ENCODE results near the gene IDE.
"Not testable (repeated sequence)": the region's sequence is repeated elsewhere in the genome, so short reads cannot be mapped to it uniquely, and the experiment has no call there.

IDE gene

GRCh38 chr10:92438220-92438619, 135.7 kb downstream of the IDE start:
- Histone ChIP-seq H3K36me3 (ENCODE audit: insufficient read depth, low read length) (no peaks in the 10 kb centered on the region), H3K9ac (ENCODE audit: low read depth, low read length, poor library complexity, severe bottlenecking) (no peak overlapping the region), H3K9me2 (replicated peaks; ENCODE audit: low read depth, low read length) (no peaks in the 10 kb centered on the region), H3K4me3 (ENCODE audit: low read length, poor library complexity, severe bottlenecking) (no peak overlapping the region), H2AFZ (ENCODE audit: low read length) (no peak overlapping the region), H3K4me1 (ENCODE audit: insufficient read depth, low read length, poor library complexity, severe bottlenecking) (no peaks in the 10 kb centered on the region), H3K4me2 (ENCODE audit: low read depth, low read length, poor library complexity, severe bottlenecking) (no peak overlapping the region), H3F3A (ENCODE audit: low read depth) (no peaks in the 10 kb centered on the region), H3K79me2 (ENCODE audit: insufficient read depth, low read length) (no peaks in the 10 kb centered on the region), H3K9me3 (ENCODE audit: insufficient read depth, low read depth, low read length) (no peaks in the 10 kb centered on the region), H3K27me3 (ENCODE audit: insufficient read depth, low read length, poor library complexity, severe bottlenecking) (no peaks in the 10 kb centered on the region), H4K20me1 (ENCODE audit: insufficient read depth, low read length, poor library complexity, severe bottlenecking) (no peaks in the 10 kb centered on the region)
- no peak for TF ChIP-seq EZH2phosphoT487 (IDR thresholded peaks at IDR 0.05; ENCODE audit: borderline replicate concordance)
- TF ChIP-seq CTCF (conservative IDR thresholded peaks at IDR 0.05; ENCODE audit: low read length): no peak

- no peak overlapping the region for H3K4me3 ChIP-seq (ENCODE audit: low read length, poor library complexity, severe bottlenecking)
- H3K27me3 ChIP-seq (ENCODE audit: insufficient read depth, low read length, poor library complexity, severe bottlenecking): no peaks in the 10 kb centered on the region
- H3K79me2 ChIP-seq (ENCODE audit: insufficient read depth, low read length): no peaks in the 10 kb centered on the region
- no peaks in the 10 kb centered on the region for H4K20me1 ChIP-seq (ENCODE audit: insufficient read depth, low read length, poor library complexity, severe bottlenecking)
- no peaks in the 10 kb centered on the region for H3K9me2 ChIP-seq (replicated peaks; ENCODE audit: low read depth, low read length)
- no peak overlapping the region for H3K4me2 ChIP-seq (ENCODE audit: low read depth, low read length, poor library complexity, severe bottlenecking)
- no peaks in the 10 kb centered on the region for H3F3A ChIP-seq (ENCODE audit: low read depth)
- H3K9ac ChIP-seq (ENCODE audit: low read depth, low read length, poor library complexity, severe bottlenecking): no peak overlapping the region
- no peaks in the 10 kb centered on the region for H3K4me1 ChIP-seq (ENCODE audit: insufficient read depth, low read length, poor library complexity, severe bottlenecking)
- H3K36me3 ChIP-seq (ENCODE audit: insufficient read depth, low read length): no peaks in the 10 kb centered on the region
- H2AFZ ChIP-seq (ENCODE audit: low read length): no peak overlapping the region
- H3K9me3 ChIP-seq (ENCODE audit: insufficient read depth, low read depth, low read length): no peaks in the 10 kb centered on the region
- TF ChIP-seq CTCF (conservative IDR thresholded peaks at IDR 0.05; ENCODE audit: low read length) (no peak), EZH2phosphoT487 (IDR thresholded peaks at IDR 0.05; ENCODE audit: borderline replicate concordance) (no peak)
Observed at GRCh38 chr10:92436611-92437010, 137.3 kb downstream of the IDE start.

GRCh38 chr10:92436065-92436464, 137.8 kb downstream of the IDE start:
- H3K4me1 ChIP-seq (ENCODE audit: insufficient read depth, low read length, poor library complexity, severe bottlenecking); H3K4me2 ChIP-seq (ENCODE audit: low read depth, low read length, poor library complexity, severe bottlenecking); H3K36me3 ChIP-seq (ENCODE audit: insufficient read depth, low read length); H3K27me3 ChIP-seq (ENCODE audit: insufficient read depth, low read length, poor library complexity, severe bottlenecking); H3K79me2 ChIP-seq (ENCODE audit: insufficient read depth, low read length); H3K9me3 ChIP-seq (ENCODE audit: insufficient read depth, low read depth, low read length); H4K20me1 ChIP-seq (ENCODE audit: insufficient read depth, low read length, poor library complexity, severe bottlenecking); H3K9me2 ChIP-seq (replicated peaks; ENCODE audit: low read depth, low read length); H2AFZ ChIP-seq (ENCODE audit: low read length); H3K4me3 ChIP-seq (ENCODE audit: low read length, poor library complexity, severe bottlenecking); H3F3A ChIP-seq (ENCODE audit: low read depth); H3K9ac ChIP-seq (ENCODE audit: low read depth, low read length, poor library complexity, severe bottlenecking): not testable (repeated sequence)

GRCh38 chr10:92434385-92434784, 139.5 kb downstream of the IDE start:
- H3K9ac ChIP-seq (ENCODE audit: low read depth, low read length, poor library complexity, severe bottlenecking): no peak overlapping the region

More at GRCh38 chr10:92434385-92434784, 139.5 kb downstream of the IDE start:
- Histone ChIP-seq H3K4me1 (ENCODE audit: insufficient read depth, low read length, poor library complexity, severe bottlenecking) (no peaks in the 10 kb centered on the region), H3K4me2 (ENCODE audit: low read depth, low read length, poor library complexity, severe bottlenecking) (no peak overlapping the region), H3K27me3 (ENCODE audit: insufficient read depth, low read length, poor library complexity, severe bottlenecking) (no peaks in the 10 kb centered on the region), H3K36me3 (ENCODE audit: insufficient read depth, low read length) (no peaks in the 10 kb centered on the region), H3K9me3 (ENCODE audit: insufficient read depth, low read depth, low read length) (no peaks in the 10 kb centered on the region), H3K9me2 (replicated peaks; ENCODE audit: low read depth, low read length) (no peaks in the 10 kb centered on the region), H3K4me3 (ENCODE audit: low read length, poor library complexity, severe bottlenecking) (no peak overlapping the region), H4K20me1 (ENCODE audit: insufficient read depth, low read length, poor library complexity, severe bottlenecking) (no peaks in the 10 kb centered on the region), H3K79me2 (ENCODE audit: insufficient read depth, low read length) (no peaks in the 10 kb centered on the region), H3F3A (ENCODE audit: low read depth) (no peaks in the 10 kb centered on the region), H2AFZ (ENCODE audit: low read length) (no peak overlapping the region)
- TF ChIP-seq CTCF (conservative IDR thresholded peaks at IDR 0.05; ENCODE audit: low read length) (no peak), EZH2phosphoT487 (IDR thresholded peaks at IDR 0.05; ENCODE audit: borderline replicate concordance) (no peak)
